ENCODE measurements around the gene MRPL55. TPM values are rescaled to one million over a fixed set of nuclear protein-coding genes. Genes with fewer than 3 reads are reported as not detected.

MRPL55 gene
- total RNA-seq, 1 experiment from 2014 or later = 60.4 TPM

- H3K4me3 ChIP-seq (ENCODE audit: low read depth, low read length, poor library complexity, severe bottlenecking) = no peak overlapping the region
- TF ChIP-seq EZH2 (IDR thresholded peaks at IDR 0.05; ENCODE audit: borderline replicate concordance, low read depth, low read length, poor library complexity, severe bottlenecking) = no peak
- TF ChIP-seq, protein P1, sequence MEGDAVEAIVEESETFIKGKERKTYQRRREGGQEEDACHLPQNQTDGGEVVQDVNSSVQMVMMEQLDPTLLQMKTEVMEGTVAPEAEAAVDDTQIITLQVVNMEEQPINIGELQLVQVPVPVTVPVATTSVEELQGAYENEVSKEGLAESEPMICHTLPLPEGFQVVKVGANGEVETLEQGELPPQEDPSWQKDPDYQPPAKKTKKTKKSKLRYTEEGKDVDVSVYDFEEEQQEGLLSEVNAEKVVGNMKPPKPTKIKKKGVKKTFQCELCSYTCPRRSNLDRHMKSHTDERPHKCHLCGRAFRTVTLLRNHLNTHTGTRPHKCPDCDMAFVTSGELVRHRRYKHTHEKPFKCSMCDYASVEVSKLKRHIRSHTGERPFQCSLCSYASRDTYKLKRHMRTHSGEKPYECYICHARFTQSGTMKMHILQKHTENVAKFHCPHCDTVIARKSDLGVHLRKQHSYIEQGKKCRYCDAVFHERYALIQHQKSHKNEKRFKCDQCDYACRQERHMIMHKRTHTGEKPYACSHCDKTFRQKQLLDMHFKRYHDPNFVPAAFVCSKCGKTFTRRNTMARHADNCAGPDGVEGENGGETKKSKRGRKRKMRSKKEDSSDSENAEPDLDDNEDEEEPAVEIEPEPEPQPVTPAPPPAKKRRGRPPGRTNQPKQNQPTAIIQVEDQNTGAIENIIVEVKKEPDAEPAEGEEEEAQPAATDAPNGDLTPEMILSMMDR (conservative IDR thresholded peaks at IDR 0.05; ENCODE audit: low read depth, low read length) = no peak
- CTCF ChIA-PET = no interaction called here
- BruUV-seq (replicated peaks) = no TSS peak
- H3K4me1 ChIP-seq (ENCODE audit: insufficient read depth, low read length, poor library complexity, severe bottlenecking) = no peaks in the 10 kb centered on the region
- POLR2A ChIA-PET (ENCODE audit: low non-redundant PET) = no interaction called here
- H3K27me3 ChIP-seq (replicated peaks; ENCODE audit: insufficient read depth, low read depth, low read length, poor library complexity) = no peaks in the 10 kb centered on the region
- intact Hi-C loops (cut with micrococcal nuclease; ENCODE audit: unreplicated experiment) = no loop called here
- H3K27ac ChIP-seq (ENCODE audit: low read depth, low read length, poor library complexity, severe bottlenecking) = no peak overlapping the region
- H3K36me3 ChIP-seq (ENCODE audit: insufficient read depth, low read length, poor library complexity, severe bottlenecking) = peaks cover 77% of the 10 kb centered on the region
- DNase-seq (ENCODE audit: low spot score) = no peak
- peaks cover 30% of the 10 kb centered on the region for H3K9me3 ChIP-seq (ENCODE audit: low read depth, low read length, poor library complexity, severe bottlenecking)
These were observed 13.9 kb downstream of the MRPL55 start for GRCh38 chr1:228095161-228095560.

GRCh38 chr1:228094432-228095016, 14.6 kb downstream of the MRPL55 start:
- Histone ChIP-seq H3K27ac (ENCODE audit: low read depth, low read length, poor library complexity, severe bottlenecking) (no peak overlapping the region), H3K27me3 (replicated peaks; ENCODE audit: insufficient read depth, low read depth, low read length, poor library complexity) (no peaks in the 10 kb centered on the region), H3K4me3 (ENCODE audit: low read depth, low read length, poor library complexity, severe bottlenecking) (no peak overlapping the region), H3K9me3 (ENCODE audit: low read depth, low read length, poor library complexity, severe bottlenecking) (peaks cover 30% of the 10 kb centered on the region), H3K4me1 (ENCODE audit: insufficient read depth, low read length, poor library complexity, severe bottlenecking) (no peaks in the 10 kb centered on the region), H3K36me3 (ENCODE audit: insufficient read depth, low read length, poor library complexity, severe bottlenecking) (peaks cover 71% of the 10 kb centered on the region)
- POLR2A ChIA-PET (ENCODE audit: low non-redundant PET) = no interaction called here
- DNase-seq (ENCODE audit: low spot score) = no peak
- no TSS peak for BruUV-seq (replicated peaks)
- intact Hi-C loops (cut with micrococcal nuclease; ENCODE audit: unreplicated experiment) = no loop called here
- TF ChIP-seq, protein P1 (conservative IDR thresholded peaks at IDR 0.05; ENCODE audit: low read depth, low read length) = no peak
- no peak for TF ChIP-seq EZH2 (IDR thresholded peaks at IDR 0.05; ENCODE audit: borderline replicate concordance, low read depth, low read length, poor library complexity, severe bottlenecking)
- CTCF ChIA-PET = no interaction called here

DNA sequence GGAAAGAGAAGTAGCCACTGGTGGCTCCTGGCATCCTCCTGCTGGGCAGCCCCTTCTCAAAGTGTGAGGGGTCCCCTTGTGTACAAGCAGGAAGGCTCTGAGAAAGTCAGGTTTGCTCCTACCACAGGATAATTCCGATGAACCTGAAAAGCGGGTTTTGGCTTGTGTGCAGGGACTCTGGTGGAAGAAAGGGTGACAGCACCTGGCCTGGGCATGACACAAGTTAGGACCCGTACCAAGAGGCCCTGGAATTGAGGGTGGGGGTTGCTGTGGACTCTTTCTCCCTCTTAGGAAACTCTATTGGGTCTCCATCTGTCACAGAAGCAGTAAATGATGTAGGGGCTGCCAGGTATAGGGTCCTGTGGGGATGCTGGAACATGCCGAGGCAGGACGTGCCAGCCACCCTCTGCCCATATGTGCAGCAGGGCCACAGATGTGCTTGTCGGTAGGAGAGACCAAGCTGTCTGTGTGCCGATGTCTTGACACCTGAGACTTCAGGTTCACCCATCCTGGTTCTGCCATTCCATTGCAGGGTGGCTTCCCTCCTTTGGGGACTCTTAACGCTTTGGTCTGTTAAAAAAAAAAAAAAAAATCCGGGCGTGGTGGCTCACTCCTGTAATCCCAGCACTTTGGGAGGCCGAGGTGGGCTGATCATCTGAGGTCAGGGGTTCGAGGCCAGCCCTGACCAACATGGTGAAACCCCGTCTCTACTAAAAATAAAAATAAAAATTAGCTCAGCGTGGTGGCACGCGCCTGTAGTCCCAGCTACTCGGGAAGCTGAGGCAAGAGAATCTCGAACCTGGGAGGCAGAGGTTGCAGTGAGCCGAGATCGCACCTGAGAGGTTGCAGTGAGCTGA, 15.8 kb downstream of the MRPL55 start:
- CTCF ChIA-PET = no interaction called here

More for the DNA sequence above, 15.8 kb downstream of the MRPL55 start:
- no peak overlapping the region for H3K4me3 ChIP-seq (ENCODE audit: low read depth, low read length, poor library complexity, severe bottlenecking)
- no peaks in the 10 kb centered on the region for H3K27me3 ChIP-seq (replicated peaks; ENCODE audit: insufficient read depth, low read depth, low read length, poor library complexity)
- DNase-seq (ENCODE audit: low spot score) = no peak
- no TSS peak for BruUV-seq (replicated peaks)
- no peak overlapping the region for H3K27ac ChIP-seq (ENCODE audit: low read depth, low read length, poor library complexity, severe bottlenecking)
- TF ChIP-seq EZH2 (IDR thresholded peaks at IDR 0.05; ENCODE audit: borderline replicate concordance, low read depth, low read length, poor library complexity, severe bottlenecking) = no peak
- TF ChIP-seq, protein P1 (conservative IDR thresholded peaks at IDR 0.05; ENCODE audit: low read depth, low read length) = no peak
- no peaks in the 10 kb centered on the region for H3K4me1 ChIP-seq (ENCODE audit: insufficient read depth, low read length, poor library complexity, severe bottlenecking)
- H3K36me3 ChIP-seq (ENCODE audit: insufficient read depth, low read length, poor library complexity, severe bottlenecking) = peaks cover 67% of the 10 kb centered on the region
- POLR2A ChIA-PET (ENCODE audit: low non-redundant PET) = no interaction called here
- H3K9me3 ChIP-seq (ENCODE audit: low read depth, low read length, poor library complexity, severe bottlenecking) = peaks cover 30% of the 10 kb centered on the region
- intact Hi-C loops (cut with micrococcal nuclease; ENCODE audit: unreplicated experiment) = no loop called here

Data from A673 (cell line).